Measurements from ENCODE around the gene SLC8A1.

DNA sequence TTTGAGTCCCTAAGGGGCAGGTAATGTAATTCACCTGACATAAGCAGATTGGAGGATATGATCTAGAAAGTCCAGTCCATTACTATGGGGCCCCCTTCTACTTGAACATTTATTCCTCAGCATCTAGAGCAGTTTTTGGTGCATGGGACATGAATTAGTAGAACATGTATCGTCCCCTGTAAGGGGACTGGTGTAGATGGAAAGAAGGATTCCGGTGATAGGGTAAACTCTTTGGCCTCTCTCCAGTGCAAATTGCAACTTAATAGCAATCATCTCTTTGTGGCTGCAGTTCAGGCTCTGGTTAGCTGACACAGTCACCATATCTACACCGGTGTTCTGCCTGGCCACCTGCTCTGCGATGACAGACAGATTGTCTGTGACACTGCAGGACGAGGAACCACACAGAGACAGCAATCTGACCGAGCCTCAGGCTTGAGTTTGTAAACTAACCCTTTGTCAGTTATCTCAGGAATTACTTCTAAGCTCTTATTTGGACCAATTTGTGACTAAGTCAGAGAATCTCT, 6.4 kb upstream of the SLC8A1 start:
- no peak for TF ChIP-seq POLR2A (IDR thresholded peaks at IDR 0.05)
- TF ChIP-seq, protein P1, sequence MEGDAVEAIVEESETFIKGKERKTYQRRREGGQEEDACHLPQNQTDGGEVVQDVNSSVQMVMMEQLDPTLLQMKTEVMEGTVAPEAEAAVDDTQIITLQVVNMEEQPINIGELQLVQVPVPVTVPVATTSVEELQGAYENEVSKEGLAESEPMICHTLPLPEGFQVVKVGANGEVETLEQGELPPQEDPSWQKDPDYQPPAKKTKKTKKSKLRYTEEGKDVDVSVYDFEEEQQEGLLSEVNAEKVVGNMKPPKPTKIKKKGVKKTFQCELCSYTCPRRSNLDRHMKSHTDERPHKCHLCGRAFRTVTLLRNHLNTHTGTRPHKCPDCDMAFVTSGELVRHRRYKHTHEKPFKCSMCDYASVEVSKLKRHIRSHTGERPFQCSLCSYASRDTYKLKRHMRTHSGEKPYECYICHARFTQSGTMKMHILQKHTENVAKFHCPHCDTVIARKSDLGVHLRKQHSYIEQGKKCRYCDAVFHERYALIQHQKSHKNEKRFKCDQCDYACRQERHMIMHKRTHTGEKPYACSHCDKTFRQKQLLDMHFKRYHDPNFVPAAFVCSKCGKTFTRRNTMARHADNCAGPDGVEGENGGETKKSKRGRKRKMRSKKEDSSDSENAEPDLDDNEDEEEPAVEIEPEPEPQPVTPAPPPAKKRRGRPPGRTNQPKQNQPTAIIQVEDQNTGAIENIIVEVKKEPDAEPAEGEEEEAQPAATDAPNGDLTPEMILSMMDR (IDR thresholded peaks at IDR 0.05) = no peak

Data from testis (tissue), 2 donors.